ENCODE data around the gene HS3ST1. TPM values are rescaled to one million over a fixed set of nuclear protein-coding genes. Genes with fewer than 3 reads are reported as not detected.
A peak's percentile ranks its signal among the peaks of the same experiment; 100 is the strongest.

The HS3ST1 gene
- total RNA-seq, 1 donor from 2014 or later, result 8.1 TPM

DNA sequence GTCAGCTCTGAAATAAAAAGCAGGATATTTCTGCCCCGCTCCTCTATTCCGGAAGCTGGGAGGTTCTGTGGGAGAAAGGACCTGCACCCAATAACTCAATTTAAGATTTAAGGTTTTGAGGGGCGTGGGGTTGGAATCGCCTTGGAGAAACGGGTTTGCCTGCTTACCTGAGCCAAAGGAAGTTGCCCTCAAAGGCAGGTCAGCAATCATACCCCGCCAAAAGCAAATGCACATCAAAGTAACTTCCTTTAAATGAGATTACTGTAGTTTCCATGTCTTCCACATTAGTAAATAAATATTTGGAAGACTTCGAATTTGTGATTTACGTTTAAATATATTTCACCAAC lies 978 bp upstream of the HS3ST1 start:
- intact Hi-C loops (cut with DNase I), result loop anchor here (1.0 kb wide), 1 partner anchor 17 kb away; no protein-coding TSS in a partner anchor

DNA sequence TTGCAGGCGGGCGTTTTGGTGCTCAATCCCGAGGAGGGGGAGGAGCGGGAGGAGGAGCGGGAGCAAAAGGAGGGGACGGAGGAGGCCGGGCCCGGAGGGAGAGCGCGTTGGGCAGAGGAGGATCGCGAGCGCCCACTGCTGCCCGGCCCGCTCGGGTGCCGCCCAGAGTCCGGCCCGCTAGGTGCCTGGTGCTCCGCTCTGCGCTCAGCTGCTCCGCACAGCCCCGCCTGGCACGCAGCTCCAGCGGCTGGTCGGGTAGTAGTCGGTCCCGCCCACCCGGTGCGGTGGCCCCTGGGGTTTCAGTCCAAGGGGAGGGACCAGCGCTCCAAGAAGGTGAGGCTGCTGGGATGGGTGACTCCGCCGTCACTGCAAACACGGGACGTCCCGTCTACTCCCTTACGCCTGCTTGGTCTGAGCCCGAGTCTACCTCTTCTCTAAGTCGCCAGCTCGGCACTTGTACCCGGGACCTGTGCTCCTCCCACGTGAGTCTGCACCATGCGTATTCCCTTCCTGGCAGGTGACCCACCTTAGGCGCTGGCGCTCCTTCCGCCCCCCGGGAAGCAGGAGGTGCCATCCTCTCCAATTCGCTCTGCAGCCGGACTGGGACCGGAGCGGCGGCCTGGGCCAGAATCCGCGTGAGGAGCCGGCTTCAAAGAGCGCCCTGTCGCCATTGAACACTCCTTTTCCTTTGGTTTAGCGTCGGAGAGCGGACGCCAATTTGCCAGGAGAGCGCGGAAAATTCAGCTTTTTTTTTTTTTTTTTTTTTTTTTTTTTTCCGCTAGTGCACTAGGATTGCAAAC lies 405 bp upstream of the HS3ST1 start:
- no peaks in the 10 kb centered on the region for H3K27me3 ChIP-seq
- no peaks in the 10 kb centered on the region for H3K36me3 ChIP-seq
- H3K9me3 ChIP-seq, result no peaks in the 10 kb centered on the region
- H3K4me3 ChIP-seq, result peak overlapping the region; percentile 49 to 69
- H3K4me1 ChIP-seq, result peaks cover 26% of the 10 kb centered on the region
- intact Hi-C loops (cut with DNase I), result loop anchor here (1.0 kb wide), 1 partner anchor 17 kb away; no protein-coding TSS in a partner anchor
- DNase-seq (ENCODE audit: extremely low spot score in 2 of 2), result no peak
- no peak overlapping the region for H3K27ac ChIP-seq
- TF ChIP-seq, protein P1, sequence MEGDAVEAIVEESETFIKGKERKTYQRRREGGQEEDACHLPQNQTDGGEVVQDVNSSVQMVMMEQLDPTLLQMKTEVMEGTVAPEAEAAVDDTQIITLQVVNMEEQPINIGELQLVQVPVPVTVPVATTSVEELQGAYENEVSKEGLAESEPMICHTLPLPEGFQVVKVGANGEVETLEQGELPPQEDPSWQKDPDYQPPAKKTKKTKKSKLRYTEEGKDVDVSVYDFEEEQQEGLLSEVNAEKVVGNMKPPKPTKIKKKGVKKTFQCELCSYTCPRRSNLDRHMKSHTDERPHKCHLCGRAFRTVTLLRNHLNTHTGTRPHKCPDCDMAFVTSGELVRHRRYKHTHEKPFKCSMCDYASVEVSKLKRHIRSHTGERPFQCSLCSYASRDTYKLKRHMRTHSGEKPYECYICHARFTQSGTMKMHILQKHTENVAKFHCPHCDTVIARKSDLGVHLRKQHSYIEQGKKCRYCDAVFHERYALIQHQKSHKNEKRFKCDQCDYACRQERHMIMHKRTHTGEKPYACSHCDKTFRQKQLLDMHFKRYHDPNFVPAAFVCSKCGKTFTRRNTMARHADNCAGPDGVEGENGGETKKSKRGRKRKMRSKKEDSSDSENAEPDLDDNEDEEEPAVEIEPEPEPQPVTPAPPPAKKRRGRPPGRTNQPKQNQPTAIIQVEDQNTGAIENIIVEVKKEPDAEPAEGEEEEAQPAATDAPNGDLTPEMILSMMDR (IDR thresholded peaks at IDR 0.05), result peak in 2 of 3 experiments; percentile 39 to 45
- TF ChIP-seq POLR2AphosphoS5 (IDR thresholded peaks at IDR 0.05; ENCODE audit: insufficient read depth in 1 of 2, low read depth in 1 of 2) (peak in 1 of 2 donors; percentile 68), POLR2A (IDR thresholded peaks at IDR 0.05) (no peak)

More for the DNA sequence above, 978 bp upstream of the HS3ST1 start:
- Histone ChIP-seq H3K36me3 (no peaks in the 10 kb centered on the region), H3K27me3 (no peaks in the 10 kb centered on the region), H3K4me1 (peaks cover 26% of the 10 kb centered on the region), H3K27ac (no peak overlapping the region), H3K4me3 (peak overlapping the region in 1 of 2 donors; percentile 49), H3K9me3 (no peaks in the 10 kb centered on the region)
- TF ChIP-seq POLR2A (IDR thresholded peaks at IDR 0.05) (no peak), POLR2AphosphoS5 (IDR thresholded peaks at IDR 0.05; ENCODE audit: insufficient read depth in 1 of 2, low read depth in 1 of 2) (no peak)
- TF ChIP-seq, protein P1 (IDR thresholded peaks at IDR 0.05), result no peak
- no peak for DNase-seq (ENCODE audit: extremely low spot score in 2 of 2)

DNA sequence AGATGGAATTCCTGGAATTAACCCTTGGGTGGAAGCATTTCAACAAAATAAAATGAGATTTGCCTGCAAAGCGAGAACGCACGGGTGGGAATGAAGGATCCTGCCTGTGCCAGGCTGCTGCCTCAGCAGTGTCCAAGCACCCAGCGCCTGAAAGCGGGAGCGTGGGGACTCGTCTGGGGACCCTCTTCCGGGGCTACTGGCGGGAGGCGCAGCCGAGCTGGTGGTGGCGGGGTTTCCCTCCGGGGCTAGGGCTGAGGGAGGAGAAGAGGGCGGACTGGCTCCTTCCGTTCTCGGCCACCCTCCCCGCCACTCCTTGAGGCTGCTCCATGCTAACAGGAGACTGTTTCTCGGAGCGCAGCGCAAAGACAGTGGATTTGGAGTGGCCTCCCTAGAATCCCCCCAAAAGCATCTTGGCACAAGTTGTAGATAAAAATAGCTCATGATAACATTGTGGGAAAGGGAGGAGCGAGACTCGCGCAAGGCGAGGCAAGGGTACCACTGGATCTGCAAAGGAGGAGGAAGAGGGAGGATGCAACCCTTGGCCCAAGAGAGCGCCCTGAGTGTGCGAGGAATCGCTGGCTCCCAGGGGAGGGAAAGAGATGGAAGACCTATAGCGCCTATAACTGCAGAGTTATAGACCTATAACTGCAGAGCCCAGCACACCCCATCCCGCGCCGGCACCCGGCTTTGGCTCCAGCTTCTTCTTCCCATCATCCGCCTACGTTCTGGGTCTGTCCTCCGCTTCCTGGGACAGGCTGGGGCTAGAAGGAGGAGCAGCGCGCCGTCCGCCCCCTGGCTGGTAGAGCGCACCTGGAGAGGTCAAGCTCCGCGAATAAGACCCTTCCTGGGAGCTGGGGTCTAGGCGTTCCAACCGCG lies 1.3 kb downstream of the HS3ST1 start:
- H3K9me3 ChIP-seq, result no peaks in the 10 kb centered on the region
- no peaks in the 10 kb centered on the region for H3K27me3 ChIP-seq
- H3K4me3 ChIP-seq, result peak overlapping the region; percentile 49 to 69
- TF ChIP-seq POLR2A (IDR thresholded peaks at IDR 0.05), result no peak
- no peak for TF ChIP-seq POLR2AphosphoS5 (IDR thresholded peaks at IDR 0.05; ENCODE audit: insufficient read depth in 1 of 2, low read depth in 1 of 2)
- TF ChIP-seq, protein P1 (IDR thresholded peaks at IDR 0.05), result no peak
- no peak for DNase-seq (ENCODE audit: extremely low spot score in 2 of 2)
- no peak overlapping the region for H3K27ac ChIP-seq
- peaks cover 26% of the 10 kb centered on the region for H3K4me1 ChIP-seq
- intact Hi-C loops (cut with DNase I), result no loop called here
- H3K36me3 ChIP-seq, result no peaks in the 10 kb centered on the region

DNA sequence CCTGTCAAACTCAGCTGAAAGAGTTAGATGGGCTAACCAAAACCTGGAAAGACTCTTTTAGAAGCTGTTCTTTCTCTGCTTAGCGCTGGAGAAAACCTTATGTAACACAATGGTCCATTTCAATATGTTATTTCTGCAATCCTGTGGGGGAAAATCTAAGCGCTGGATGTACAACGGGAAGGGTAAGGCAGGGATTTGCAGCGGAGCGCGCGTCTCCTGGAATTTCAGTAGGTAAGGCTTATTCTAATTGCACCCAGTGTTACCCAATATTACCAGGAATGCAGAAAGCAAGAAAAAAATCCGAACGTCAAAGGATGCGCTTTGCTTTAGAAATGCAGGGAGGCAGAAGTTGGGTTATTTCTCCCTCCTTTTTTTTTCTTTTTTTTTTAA lies 2.0 kb downstream of the HS3ST1 start:
- H3K27me3 ChIP-seq, result no peaks in the 10 kb centered on the region
- no peak for DNase-seq (ENCODE audit: extremely low spot score in 2 of 2)
- H3K27ac ChIP-seq, result no peak overlapping the region
- peak overlapping the region; percentile 49 to 69 for H3K4me3 ChIP-seq
- H3K36me3 ChIP-seq, result no peaks in the 10 kb centered on the region
- intact Hi-C loops (cut with DNase I), result no loop called here
- H3K9me3 ChIP-seq, result no peaks in the 10 kb centered on the region
- TF ChIP-seq, protein P1 (IDR thresholded peaks at IDR 0.05), result no peak
- TF ChIP-seq POLR2A (IDR thresholded peaks at IDR 0.05) (no peak), POLR2AphosphoS5 (IDR thresholded peaks at IDR 0.05; ENCODE audit: insufficient read depth in 1 of 2, low read depth in 1 of 2) (no peak)
- peaks cover 26% of the 10 kb centered on the region for H3K4me1 ChIP-seq

All from vagina (tissue), 2 donors.